Suppressor macrophage treated with lipopolysaccharide for 1 hour (primary cell): Measurements from ENCODE around the gene MYH6.
A peak's percentile ranks its signal among the peaks of the same experiment; 100 is the strongest.
"Not testable (repeated sequence)": the region's sequence is repeated elsewhere in the genome, so short reads cannot be mapped to it uniquely, and the experiment has no call there.

Experiments
- DNase-seq, 3 donors: peaks; one replicate each; pipeline ENCODE4 v3.0.0-alpha.2; 2020 to 2022

Gene MYH6

DNA sequence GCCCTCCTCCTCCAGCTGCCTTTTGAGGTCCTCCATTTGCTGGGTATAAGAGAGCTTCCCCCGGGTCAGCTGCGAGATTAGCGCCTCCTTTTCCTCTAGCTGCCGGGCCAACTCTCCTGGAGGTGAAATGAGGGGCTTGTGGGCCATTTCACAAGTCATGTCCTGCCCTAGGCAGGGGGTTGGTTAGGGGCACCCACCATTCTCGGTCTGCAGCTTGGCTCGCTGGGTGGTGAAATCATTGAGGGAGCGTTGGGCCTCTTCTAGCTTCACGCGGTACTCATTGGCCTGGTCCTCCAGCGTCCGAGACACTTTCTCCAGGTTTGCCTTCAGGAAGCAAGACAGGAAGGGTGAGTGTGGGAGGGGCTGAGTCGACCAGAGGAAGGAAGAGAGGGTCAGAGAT, 18.7 kb downstream of the MYH6 start:
- DNase-seq: no peak

DNA sequence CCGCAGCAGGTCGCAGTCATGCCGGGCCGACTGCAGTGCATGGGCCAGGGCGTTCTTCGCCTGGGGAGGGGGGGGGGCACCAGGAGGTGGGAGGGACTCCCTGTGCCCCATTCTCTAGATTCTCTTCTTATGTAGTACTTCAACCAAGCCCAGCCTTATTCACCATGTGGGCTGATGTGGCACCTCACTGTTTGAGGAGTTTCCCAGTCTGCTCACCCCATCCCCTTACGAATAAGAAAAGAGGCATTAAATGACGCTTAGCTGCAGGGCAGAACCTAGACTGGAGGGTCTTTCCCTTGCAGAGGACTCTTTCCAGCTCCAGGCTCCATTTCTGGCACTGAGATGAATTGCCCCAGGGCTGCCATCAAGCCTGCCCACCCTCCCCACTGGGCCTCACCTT, 19.1 kb downstream of the MYH6 start:
- no peak for DNase-seq

DNA sequence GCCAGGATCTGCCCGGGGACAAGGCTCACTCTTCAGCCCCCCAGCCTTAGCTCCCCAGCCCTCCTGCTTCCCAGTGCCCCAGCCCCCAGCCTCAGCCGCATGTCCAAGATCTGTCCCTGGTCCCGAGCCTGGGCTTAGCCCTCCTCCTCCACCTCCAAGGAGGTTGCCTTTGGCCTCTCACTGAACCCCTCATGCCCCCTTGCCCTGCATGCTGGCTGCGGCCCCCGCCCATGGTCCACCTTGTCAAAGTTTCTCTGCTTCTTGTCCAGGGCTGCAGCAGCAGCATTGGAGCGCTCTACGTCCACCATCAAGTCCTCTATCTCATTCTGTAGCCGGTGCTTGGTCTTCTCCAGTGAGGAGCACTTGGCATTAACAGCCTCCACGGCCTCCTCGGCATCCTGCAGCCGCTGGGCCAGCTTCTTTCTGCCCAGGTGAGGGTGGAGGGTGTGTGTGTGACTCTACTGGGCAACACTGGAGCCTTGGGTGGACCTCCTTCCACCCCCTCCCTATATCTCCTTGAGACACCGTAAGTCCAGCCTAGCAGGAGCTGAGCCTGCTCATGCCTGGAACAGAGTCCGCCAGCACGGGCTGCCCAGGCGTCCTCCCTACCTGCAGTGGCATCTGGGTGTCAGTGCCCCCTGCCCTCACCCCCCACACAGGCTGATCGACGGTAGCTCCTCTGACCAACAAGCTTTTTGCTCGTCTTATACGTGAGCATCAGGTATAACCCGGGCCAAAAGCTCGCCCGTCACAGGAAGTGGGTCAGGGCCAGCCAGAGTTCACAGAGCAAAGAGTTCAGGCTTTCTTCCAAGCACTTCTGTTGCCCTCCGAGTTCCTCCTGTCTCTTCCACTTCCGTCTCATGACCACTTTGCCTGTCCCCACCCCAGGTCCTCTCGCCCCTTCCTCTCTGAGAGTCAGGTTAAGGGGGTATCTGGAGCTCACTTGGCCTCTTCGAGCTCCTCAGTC, 19.9 kb downstream of the MYH6 start:
- DNase-seq: no peak

DNA sequence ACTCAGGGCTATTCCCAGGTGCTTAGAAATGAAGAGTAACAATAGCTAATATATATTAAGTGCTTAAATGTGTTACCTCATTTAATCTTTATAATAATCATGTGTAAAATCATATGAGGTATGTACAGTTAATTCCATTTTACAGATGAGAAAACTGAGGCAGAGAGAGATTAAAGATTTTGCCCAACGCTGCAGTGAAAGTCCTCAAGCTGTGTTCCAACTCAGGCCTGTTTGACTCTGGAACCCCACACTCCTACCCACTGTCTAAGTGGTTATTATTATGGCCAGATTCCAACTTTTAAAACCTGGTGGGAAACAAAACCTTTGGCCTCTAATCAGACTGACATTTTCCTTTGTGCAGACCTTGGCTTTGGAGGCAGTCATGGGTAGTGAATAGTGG, 21.1 kb downstream of the MYH6 start:
- DNase-seq: no peak

DNA sequence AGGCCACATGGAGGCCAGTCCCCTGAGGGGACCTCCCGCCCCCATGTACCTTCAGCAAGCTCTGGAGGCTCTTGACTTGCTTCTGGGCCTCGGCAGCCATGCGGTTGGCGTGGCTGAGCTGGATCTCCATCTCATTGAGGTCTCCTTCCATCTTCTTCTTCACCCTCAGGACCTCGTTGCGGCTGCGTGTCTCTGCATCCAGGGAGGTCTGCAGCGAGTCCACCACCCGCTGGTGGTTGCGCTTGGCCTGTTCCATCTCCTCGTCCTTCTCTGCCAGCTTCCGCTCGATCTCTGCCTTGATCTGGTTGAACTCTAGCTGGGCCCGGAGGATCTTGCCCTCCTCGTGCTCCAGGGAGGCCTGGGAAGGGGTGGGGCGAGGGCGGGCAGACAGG, 21.8 kb downstream of the MYH6 start:
- not testable (repeated sequence) for DNase-seq

DNA sequence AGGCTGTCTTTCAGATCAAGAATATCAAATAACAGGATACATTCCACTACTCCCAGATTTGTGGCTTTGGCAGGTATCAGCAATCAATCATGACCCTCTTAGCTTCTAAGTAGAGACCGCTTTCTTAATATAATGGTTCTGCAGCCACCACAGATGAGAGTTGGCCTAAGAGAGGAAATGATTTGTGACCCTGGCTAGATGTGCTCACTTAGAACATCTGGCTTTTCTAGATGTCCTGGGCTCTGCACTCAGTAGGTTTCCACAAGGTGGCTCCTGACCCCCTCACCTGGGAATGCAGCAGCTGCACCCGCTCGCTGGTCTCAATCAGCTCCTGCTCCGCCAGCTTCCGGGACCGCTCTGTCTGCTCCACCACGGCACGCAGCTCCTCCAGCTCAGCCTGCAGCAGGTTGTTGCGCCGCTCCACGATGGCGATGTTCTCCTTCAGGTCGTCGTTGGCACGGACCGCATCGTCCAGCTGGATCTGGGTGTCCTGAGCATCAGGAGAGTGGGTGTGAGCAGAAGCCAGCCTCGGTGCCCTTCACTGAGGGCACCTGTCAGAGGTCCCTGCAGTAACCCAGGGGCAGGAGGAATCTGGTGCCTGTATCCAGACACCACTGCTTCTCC, 22.3 kb downstream of the MYH6 start:
- no peak for DNase-seq

DNA sequence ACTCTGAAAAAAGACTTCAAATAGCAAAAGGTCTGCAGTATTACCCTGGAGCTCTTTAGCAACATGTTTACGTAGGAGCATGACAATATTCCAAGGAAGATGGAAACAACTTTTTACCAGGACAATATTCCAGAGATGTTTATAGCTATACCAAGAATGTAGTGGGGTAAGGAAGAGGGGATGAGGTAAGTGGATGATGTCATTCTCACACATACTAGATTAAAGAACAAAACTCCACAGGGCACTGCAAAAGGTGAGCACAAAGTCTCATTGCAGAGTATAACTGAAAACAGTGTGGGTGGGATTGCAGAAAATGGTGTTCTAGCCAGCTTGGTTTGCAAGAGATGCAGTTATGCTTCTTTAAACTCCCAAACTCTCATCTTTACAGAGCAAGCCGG, 22.8 kb downstream of the MYH6 start:
- DNase-seq: no peak

DNA sequence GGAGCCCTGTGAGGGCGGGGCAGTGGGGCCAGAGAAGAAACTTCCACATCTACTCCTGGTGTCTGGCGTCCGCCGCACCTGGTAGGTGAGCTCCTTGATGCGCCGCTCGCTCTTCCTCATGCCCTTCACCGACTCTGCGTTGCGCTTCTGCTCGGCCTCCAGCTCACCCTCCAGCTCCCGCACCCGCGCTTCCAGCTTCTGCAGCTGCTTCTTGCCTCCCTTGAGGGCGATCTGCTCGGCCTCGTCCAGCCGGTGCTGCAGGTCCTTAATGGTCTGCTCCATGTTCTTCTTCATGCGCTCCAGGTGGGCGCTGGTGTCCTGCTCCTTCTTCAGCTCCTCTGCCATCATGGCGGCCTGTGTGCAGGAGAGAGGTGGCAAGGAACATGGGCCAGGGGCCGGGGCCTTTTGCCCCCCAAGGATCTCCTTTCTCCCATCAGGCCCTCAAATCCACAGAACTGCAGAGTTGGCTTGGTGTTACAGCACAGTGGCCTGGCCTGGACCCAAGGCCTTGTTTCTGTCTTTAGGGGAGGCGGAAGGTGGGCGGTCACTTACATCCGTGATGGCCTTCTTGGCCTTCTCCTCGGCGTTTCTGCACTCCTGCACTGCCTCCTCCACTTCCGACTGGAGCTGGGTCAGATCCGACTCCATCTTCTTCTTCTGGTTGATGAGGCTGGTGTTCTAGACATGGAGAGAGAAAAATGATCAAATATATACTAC, 23.6 kb downstream of the MYH6 start:
- no peak for DNase-seq

DNA sequence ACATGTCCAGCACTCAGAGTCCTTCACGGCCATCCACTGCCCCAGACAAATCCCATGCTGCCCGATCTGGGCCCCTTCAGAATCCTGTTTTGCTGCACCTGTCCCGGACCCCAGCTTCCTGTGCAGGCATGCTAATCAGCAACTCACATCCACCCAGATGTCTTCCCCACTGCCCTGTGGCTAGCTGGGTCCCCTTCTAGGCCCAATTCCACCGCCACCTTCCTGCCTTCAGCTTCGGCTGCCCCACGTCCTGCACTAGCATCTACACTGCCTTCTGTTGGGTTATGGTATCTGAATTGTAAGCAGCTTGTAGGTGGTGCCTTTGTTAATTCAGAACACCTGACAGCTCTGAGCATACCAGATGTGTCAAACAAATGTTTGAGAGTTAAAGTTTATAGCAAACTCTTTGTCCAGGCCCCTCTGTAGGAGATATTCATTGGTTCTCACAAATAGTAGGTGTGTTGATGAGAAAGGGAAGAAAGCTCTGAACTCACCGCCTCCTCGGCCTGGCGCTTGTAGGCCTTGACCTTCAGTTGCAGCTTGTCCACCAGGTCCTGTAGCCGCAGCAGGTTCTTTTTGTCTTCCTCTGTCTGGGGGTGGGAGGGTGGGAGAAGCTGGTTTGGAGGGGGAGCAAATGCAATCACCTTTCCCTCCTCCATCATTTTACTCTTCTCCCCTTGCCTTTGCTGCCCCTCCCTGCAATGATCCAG, 25.2 kb downstream of the MYH6 start:
- DNase-seq: no peak

DNA sequence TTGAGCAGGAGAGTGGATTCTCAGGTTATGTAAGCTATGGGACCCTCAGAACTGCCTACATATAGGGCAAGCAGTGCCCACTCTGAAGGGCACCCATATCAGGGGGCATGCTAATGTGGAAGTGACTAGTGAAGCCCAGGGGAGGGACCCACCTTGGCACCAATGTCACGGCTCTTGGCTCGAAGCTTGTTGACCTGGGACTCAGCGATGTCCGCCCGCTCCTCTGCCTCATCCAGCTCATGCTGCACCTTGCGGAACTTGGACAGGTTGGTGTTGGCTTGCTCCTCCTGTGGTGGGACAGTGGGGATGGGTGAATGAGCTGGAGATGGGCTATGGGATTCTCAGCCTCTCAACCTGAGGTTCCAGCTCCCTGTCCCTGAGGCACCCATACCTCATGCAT, 25.8 kb downstream of the MYH6 start:
- DNase-seq: no peak

DNA sequence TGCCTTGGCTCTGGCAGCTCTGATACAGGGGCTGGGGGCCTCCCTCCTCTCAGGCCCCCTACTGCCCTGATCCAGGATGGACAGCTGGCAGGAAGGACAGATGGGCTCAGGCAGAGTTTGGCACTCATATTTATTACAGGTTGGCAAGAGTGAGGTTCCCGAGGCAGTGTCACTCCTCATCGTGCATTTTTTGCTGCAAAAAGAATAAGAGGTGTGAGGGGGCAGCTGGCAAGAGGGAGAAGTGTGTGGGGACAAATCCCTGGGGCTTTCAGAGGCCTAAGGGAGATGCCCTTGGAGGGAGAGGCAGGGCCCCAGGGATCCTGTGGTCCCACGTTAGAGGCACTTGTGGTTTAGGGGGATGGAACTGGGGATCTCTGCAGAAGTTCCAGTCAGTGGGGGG, 26.2 kb downstream of the MYH6 start:
- no peak for DNase-seq

DNA sequence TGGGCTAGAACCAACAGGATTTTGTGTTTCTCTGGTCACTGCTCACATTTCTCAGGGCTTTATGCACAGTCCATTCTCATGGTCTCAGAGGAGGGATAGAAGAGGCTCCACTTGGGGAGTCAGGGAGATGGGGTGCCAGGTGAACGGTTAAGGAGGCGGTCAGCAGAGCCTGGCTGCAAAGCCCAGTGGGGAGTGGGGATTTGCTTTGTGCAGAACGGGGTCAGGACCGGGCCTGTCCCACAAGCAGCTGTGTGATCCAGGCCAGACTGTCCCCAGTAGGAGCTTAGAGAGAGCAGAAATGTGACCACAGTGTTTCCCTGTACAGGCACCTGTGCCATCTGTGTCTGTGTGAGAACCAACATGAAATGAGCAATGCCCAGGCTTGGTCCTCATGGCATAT, 27.1 kb downstream of the MYH6 start:
- no peak for DNase-seq

DNA sequence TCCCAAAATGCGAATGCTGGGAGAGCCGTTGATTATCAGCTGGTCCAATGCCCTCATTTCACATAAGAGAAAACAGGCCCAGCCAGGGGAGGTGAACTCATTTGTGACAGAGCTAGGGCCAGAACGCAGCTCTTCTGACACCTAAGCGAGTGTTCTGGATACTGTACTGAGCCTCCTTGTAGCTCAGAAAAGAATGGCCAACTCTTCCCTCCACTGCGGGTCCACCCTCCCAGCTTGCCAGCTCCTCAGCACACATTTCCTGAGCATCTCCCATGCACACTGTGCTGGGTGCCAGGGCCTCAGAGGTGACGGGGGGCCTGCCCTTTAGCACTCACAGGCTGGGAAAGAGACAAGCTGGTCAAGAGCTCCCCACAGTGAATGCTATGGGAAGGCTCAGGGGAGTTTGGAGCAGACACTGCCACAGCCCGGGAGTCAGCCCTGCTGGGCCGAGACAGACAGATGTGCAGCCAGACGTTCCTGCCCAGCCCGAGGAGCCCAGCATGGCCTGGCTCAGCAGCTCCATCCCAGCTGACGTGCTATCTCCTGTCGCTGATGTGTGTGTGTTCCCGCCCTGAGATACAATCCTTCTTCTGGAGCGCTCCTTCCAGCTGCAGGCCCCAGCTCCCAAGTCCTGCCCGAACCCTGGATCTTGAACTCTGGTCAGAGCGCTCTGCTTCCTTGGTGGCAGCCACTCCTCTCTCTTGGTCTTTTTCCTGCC, 27.7 kb downstream of the MYH6 start:
- DNase-seq: no peak

DNA sequence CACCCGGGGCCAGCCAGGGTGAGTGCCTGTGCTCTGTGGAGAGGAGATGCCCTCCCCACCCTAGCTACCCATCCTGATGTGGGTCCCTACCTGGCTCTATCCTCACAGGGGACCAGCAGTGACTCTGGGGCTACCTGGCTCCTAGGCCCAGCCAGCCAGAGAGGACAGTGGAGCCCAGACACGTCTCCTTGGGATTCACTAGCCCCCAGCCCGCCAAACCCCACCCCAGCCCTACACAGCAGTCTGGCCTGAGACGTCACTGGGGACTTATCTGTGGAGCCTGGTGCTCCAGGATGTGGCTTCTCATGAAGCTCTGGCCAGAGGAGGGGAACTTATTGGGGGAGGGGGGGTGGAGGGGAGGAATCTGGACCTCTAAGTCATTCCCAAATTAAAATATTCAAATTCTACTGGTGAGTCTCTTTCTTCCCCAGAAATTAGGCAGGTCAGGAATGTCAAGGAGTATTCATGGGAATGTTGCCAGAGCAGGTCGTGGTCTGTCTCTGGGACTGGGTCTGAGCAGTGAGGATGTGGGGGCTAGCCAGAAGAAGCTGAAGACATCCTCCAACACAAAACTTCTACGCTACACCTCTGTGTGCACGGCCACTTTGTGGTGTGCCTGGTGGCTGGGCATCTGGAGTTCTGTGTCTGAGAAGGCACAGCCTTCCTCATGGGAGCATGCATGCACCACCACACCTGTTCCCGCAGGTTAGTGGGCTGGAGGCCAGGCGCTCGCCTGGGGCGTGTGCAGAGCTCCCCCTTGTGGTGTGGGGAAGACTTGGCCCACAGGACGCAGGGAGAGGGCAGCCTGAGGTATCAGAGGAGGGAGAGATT, 28.5 kb downstream of the MYH6 start:
- DNase-seq: peak; percentile 53 to 79 (median 64)

DNA sequence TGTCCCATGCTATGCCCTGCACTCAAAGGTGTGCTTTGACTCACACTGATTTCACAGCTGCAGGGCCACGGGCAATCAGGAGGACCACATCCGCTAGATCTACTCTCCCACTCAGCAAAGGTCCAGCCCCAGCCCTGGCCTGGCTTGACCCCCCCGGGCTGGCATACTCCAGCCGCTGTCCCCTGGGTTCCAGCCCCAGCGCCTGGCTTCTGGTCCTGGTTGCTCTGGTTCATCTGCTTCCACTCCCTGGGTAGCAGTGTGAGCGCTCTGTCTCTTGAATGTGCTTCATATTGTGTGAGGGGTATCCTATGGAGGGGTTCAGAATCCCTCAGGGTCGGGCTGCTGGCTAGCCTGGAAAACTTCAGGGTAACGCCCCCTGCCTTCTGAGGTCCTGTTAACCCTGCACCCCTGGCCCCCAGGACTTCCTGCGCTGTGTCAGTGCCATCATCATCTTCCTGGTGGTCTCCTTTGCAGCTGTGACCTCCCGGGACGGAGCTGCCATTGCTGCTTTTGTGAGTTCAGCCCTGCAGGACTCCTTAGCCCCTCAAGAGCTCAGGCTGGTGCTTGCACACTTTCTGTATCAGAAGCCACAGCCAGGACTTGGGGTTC, 29.4 kb downstream of the MYH6 start:
- DNase-seq: no peak

DNA sequence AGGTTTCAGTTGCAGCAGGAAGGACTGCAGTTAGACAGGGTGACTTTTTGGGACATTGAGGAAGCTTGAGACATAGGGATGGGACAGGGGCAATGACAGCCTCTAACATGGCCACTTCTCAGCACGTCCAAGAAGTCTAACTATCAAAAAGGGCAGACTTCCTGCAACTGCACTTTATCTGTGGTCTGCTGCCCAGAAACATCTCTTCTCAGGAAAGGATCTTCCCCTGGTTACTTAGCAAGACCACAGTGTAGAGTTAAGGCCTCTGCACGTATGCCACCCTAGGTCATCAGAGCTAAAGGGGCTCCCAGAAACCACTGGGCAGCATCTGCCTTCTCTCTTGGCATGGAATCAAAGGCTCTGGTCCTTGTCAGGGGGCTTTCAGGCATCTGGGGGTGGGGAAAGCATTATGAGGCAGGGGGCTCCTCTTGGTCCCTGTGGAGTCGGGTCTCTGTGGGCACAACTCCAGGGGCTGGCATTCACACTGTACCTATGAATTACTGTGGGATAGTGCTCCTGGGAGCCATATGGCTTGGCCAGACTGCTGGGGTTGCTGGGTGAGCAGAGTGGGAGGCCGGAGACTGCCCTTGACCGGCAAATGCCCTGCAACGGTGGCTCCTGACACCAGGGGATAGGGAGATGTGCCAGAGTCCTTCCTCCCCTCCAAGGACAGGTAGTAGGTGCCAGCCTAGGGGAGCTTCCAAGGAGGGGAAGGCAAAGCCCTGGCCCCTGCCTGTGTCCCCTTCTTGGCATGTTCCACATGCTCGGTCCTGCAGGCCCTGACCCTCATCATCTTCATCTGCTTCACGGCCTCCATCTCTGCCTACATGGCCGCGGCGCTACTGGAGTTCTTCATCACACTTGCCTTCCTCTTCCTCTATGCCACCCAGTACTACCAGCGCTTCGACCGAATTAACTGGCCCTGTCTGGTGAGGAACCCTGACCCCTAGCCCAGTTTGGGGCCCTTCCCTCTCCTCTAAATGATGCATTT, 30.2 kb downstream of the MYH6 start:
- no peak for DNase-seq

DNA sequence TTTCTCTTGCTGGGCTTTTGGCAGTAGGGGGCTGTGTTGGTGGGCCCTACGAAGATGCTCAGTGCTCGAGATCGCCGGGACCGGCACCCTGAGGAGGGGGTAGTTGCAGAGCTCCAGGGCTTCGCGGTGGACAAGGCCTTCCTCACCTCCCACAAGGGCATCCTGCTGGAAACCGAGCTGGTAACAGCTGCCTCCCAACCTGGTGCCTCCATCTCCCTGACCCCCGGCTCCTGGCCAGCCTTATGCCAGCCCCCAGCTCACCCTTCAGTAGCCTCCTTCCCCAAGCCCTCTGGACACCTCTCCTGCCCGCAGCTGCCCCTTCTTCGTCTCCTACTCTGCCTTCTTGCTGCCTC, 30.9 kb downstream of the MYH6 start:
- no peak for DNase-seq

DNA sequence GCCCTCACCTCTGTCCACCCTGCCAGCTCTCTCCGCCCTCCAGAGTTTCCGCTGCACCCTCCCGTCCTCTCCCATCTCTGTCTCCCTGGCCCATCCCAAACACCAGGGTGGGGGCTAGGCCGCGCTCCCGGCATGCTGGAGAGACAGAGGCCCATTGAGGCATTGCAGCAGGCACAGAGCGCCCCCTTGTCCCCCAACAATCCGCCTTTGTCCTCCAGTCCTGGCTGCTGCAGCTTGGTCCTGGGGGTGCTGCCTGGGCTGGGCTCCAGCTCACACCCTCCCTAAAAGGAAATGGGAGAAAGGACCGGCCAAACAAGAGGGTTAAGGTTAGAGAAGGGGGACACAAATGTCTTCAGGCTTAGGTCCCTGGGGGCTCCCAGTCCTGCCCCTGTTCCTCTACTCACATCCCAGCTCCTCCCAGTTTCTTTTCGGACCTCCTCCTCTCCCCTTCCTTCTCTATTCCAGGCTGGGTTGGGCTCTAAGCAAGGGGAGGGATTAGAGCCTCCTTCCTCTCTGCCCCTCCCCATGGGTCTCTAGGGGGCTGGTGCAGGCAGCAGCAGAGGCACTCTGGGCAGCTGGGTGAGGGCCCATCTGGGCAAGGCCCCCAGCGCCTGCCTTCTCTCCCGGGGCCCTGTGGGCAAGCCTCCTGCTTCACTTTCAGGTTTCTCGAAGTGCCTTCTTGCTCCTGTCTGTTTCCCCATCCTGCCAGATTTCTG, 31.4 kb downstream of the MYH6 start, which contains the start of gene CMTM5:
TSS of gene CMTM5 (plus strand) at position 565 of the 716 bp plus-strand sequence. CDS start 206 bp downstream, outside the sequence.
- no peak for DNase-seq
